Transverse colon (tissue), 3 donors: ENCODE measurements around the gene VPS26B.

Experiments used
- CTCF ChIP-seq, 5 experiments: fragments of 200-600 bp in 3 of 5; fragments of 450-650 bp in 2 of 5; sonication (generic) in 3 of 5; IDR thresholded peaks; 1 replicate in 2 of 5; 2 replicates in 3 of 5; pipeline ENCODE4 v1.5.1; 2016 to 2017; ENCODE audit warnings: antibody characterized with exemption in 5 of 5, inconsistent platforms in 3 of 5, mild to moderate bottlenecking in 2 of 5, moderate library complexity in 1 of 5
- POLR2A ChIP-seq: fragments of 450-650 bp; IDR thresholded peaks from one replicate; pipeline ENCODE4 v1.6.1; 2016; ENCODE audit warnings: antibody characterized with exemption, mild to moderate bottlenecking, moderate library complexity

GRCh38 chr11:134258577-134258976 is 34.1 kb downstream of the VPS26B start:
- no peak for TF ChIP-seq POLR2A
- TF ChIP-seq CTCF (IDR thresholded peaks at IDR 0.05) = no peak
